DND-41 (cell line): ENCODE data around the gene THSD4.

Experiments
- ATAC-seq: fragments of 200-7000 bp; cut with Tn5 transposase; 3 replicates; pipeline ENCODE4 v1.9.1; 2021; ENCODE audit warnings: low read depth; ENCODE audit not compliant: insufficient read depth
- DNase-seq: peaks from one replicate; pipeline ENCODE4 v3.0.0-alpha.2; 2020
- H2AFZ ChIP-seq: 2 replicates; pipeline ENCODE4 v1.6.0; 2012; ENCODE audit warnings: low read depth, low read length
- H3K27ac ChIP-seq: 2 replicates; pipeline ENCODE4 v1.5.1; 2012; ENCODE audit warnings: low read length, inconsistent platforms
- H3K27me3 ChIP-seq: fragments of 200-600 bp; sonication (generic); 2 replicates; pipeline ENCODE4 v1.6.0; 2012; ENCODE audit warnings: low read length, mild to moderate bottlenecking, inconsistent platforms; ENCODE audit not compliant: insufficient read depth, poor library complexity
- H3K36me3 ChIP-seq: 2 replicates; pipeline ENCODE4 v1.5.1; 2012; ENCODE audit warnings: low read length, inconsistent platforms; ENCODE audit not compliant: insufficient read depth
- H3K4me1 ChIP-seq: 2 replicates; pipeline ENCODE4 v1.5.1; 2012; ENCODE audit warnings: mild to moderate bottlenecking, low read length; ENCODE audit not compliant: insufficient read depth
- H3K4me2 ChIP-seq: 2 replicates; pipeline ENCODE4 v1.6.0; 2012; ENCODE audit warnings: mild to moderate bottlenecking, moderate library complexity, low read length, inconsistent platforms; ENCODE audit not compliant: insufficient read depth
- H3K4me3 ChIP-seq, 2 experiments: fragments of 200-600 bp in 1 of 2; shearing (Covaris generic) in 1 of 2; 2 replicates each; pipeline ENCODE4 v1.5.1; 2012 to 2016; ENCODE audit warnings: inconsistent platforms in 2 of 2, low read length in 2 of 2, mild to moderate bottlenecking in 2 of 2, low read depth in 1 of 2, moderate library complexity in 1 of 2
- H3K79me2 ChIP-seq: 2 replicates; pipeline ENCODE4 v1.6.0; 2012; ENCODE audit warnings: low read length, inconsistent platforms; ENCODE audit not compliant: insufficient read depth
- H3K9ac ChIP-seq: 2 replicates; pipeline ENCODE4 v1.6.0; 2012; ENCODE audit warnings: low read depth, mild to moderate bottlenecking, inconsistent platforms, low read length, moderate library complexity
- H3K9me3 ChIP-seq: 2 replicates; pipeline ENCODE4 v1.5.1; 2012; ENCODE audit warnings: low read length, moderate library complexity, mild to moderate bottlenecking, inconsistent platforms; ENCODE audit not compliant: insufficient read depth, severe bottlenecking
- H4K20me1 ChIP-seq: 2 replicates; pipeline ENCODE4 v1.6.0; 2012; ENCODE audit warnings: low read length; ENCODE audit not compliant: insufficient read depth
- CTCF ChIP-seq: IDR thresholded peaks from 2 replicates; pipeline ENCODE4 v1.5.1; 2012; ENCODE audit warnings: borderline replicate concordance, low read length, moderate library complexity, mild to moderate bottlenecking; ENCODE audit not compliant: poor library complexity, severe bottlenecking; ENCODE audit errors: extremely low read depth
- EZH2 ChIP-seq: IDR thresholded peaks from 3 replicates; pipeline ENCODE4 v1.6.1; 2012; ENCODE audit warnings: borderline replicate concordance, low read depth, mild to moderate bottlenecking, moderate library complexity, low read length, inconsistent platforms; ENCODE audit not compliant: severe bottlenecking

The THSD4 gene

DNA sequence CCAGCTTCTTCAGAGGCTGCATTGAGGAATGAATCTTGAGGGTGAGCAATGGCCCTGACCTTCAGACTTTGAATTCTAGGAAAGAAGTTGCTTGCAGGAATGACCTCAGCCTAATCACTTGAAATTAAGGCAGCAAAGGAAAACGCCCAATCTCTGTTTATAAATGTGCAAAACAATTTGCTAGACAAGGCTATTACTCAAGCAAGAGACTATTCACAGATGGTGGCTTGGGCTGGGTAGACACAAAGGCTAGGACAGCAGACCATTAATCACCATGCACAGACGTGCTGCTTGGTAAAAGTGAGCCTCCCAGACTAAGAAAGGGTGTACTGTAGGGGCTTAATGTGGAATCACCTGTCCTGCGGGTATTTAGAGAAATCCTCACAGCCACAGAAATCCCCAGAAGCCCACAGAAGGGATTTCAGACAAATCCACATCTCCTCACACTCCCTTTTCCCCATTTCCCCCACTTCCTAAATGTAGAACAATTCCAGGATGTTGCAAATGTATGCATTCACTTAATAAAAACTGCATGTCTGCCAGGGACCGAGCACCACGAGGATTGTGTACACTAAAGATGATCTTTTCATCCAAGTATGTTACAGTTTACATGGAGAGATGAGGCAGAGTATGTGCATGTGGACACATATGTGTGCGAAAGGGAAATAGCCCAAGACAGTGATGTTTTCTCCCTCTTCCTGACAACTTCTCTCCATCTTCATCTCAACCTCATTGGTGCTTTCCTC is 259.5 kb downstream of the THSD4 start:
- Histone ChIP-seq H3K4me3 (no peak overlapping the region), H3K9ac (no peak overlapping the region), H3K27ac (no peak overlapping the region), H3K4me2 (no peak overlapping the region), H3K36me3 (no peaks in the 10 kb centered on the region), H3K4me1 (no peaks in the 10 kb centered on the region), H4K20me1 (no peaks in the 10 kb centered on the region), H3K27me3 (peaks cover 12% of the 10 kb centered on the region), H3K79me2 (no peaks in the 10 kb centered on the region), H3K9me3 (no peaks in the 10 kb centered on the region), H2AFZ (no peak overlapping the region)
- DNase-seq = no peak
- no peak for TF ChIP-seq EZH2
- no peak for TF ChIP-seq CTCF
- no peak for ATAC-seq

DNA sequence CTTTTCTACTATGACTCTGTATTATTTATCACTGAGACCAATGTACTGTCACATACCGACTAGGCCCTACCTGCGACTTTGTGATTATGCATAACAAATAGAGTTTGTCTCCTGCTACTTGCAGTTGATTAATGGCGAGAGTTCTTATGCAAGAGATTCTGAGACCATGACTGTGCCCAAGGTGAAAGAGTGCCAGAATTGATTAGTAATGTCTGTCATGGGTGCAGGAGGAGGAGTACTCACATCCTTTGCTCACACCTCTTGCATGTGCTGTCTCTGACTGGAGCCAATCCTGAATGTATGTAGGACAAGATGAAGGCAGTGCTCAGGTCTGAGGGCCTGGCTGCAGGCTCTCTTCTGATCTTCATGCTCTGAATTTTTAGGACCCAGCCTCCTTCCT is 260.7 kb downstream of the THSD4 start:
- ATAC-seq (no peak), DNase-seq (no peak)
- no peaks in the 10 kb centered on the region for H3K79me2 ChIP-seq
- no peak overlapping the region for H3K27ac ChIP-seq
- H3K27me3 ChIP-seq = peaks cover 12% of the 10 kb centered on the region
- no peaks in the 10 kb centered on the region for H3K36me3 ChIP-seq
- no peak overlapping the region for H2AFZ ChIP-seq
- H3K9ac ChIP-seq = no peak overlapping the region
- TF ChIP-seq EZH2 (no peak), CTCF (no peak)
- no peak overlapping the region for H3K4me2 ChIP-seq
- no peaks in the 10 kb centered on the region for H4K20me1 ChIP-seq
- H3K4me3 ChIP-seq = no peak overlapping the region
- H3K9me3 ChIP-seq = no peaks in the 10 kb centered on the region
- H3K4me1 ChIP-seq = no peaks in the 10 kb centered on the region

DNA sequence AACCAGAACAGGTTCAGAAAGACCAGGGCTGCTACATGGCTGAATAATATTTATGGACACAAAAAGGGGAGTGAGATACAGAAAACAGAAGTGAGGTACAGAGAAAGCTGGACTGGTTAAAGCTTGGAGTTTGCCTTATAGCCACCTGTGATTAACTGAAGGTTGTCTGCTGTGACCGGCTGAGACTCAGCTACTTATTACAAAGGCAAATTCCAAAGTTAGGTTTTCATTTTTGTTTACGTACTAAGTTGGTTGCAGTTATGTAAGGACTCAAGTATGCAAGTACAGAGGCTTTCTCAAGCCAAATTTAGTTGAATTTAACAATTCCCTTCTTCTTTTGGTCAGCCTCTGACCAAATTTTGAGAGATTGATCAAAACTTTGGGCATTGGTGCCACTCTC is 264.6 kb downstream of the THSD4 start:
- peaks cover 7% of the 10 kb centered on the region for H3K27me3 ChIP-seq
- H3K79me2 ChIP-seq = no peaks in the 10 kb centered on the region
- H2AFZ ChIP-seq = no peak overlapping the region
- H4K20me1 ChIP-seq = no peaks in the 10 kb centered on the region
- no peaks in the 10 kb centered on the region for H3K36me3 ChIP-seq
- H3K4me1 ChIP-seq = no peaks in the 10 kb centered on the region
- DNase-seq = no peak
- no peak overlapping the region for H3K27ac ChIP-seq
- no peak overlapping the region for H3K4me2 ChIP-seq
- no peak overlapping the region for H3K9ac ChIP-seq
- ATAC-seq = no peak
- TF ChIP-seq EZH2 (no peak), CTCF (no peak)
- H3K9me3 ChIP-seq = no peaks in the 10 kb centered on the region
- no peak overlapping the region for H3K4me3 ChIP-seq
